GM18519 (cell line): ENCODE data around the gene CLEC4C.

Experiments used
- ATAC-seq: cut with Tn5 transposase; IDR thresholded peaks from one replicate; pipeline ENCODE4 v1.9.1; 2021; ENCODE audit warnings: mild to moderate bottlenecking, moderate library complexity; ENCODE audit not compliant: unreplicated experiment, low FRiP score

Gene CLEC4C

DNA sequence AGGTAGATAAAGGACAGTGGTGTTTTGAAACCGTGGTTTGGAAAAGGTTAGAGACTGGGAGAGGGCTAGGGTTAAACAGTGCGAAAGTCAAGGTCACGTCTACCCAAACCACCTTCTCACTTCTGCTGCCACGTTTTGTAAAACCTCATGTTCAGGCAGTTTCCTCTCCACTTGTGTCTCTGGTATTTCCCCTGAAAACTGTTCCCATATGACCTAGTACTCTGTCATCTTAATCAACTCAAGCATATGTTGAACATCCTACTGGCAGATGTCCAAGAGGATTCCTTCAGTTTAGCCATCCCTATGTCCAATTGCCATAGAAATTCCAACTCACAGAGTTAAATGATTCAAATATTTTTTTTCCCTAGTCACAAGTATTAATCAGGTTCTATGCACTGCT is 17.4 kb downstream of the CLEC4C start:
- no peak for ATAC-seq

DNA sequence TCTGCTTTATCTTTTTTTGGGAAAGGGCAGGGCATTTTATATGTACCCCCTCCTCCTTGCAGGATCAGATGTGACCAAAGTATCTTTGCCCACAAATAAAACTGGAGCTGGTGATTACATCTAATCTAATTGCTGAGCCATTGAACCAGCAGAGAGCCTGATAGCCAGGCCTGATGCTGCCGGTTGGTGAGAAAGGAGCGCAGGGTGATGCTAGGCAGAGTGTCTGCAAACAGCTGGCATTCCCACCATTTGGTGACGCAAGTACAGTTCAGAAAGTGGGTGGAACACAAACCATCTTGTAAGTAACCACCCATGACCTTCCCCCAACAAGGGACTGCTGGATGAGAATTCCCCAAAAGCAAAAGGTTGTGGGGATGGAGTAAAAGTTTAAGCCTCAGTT is 23.2 kb downstream of the CLEC4C start:
- ATAC-seq = no peak

DNA sequence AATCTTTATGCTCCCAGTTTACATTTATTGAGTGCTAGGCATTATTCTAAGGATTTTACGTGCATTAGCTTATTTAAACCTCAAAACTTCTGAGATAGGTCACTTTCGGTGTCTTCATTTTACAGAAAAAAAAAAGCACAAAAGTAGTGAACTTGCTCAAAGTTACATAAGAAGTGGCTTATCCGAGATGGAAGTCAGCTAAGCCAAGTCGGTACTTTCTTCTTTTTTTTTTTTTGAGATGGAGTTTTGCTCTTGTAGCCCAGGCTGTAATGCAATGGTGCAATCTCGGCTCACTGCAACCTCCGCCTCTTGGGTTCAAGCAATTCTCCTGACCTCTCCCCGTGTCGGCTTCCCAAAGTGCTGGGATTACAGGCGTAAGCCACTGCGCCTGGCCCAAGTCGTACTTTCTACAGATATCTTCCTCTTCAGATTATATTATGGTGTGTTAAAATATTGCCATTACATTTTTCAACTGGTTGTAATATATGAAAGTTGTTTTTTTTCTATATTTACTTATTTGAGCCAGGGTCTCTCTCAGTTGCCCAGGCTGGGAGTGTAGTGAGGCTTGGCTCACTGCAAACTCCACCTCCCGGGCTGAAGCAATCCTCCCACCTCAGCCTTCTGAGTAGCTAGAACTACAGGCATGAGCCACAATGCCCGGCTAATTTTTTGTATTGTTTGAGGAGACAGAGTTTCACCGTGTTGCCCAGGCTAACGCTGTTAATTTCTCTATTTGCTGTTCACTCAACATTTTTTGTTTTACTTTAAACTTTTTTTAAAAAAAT is 27.0 kb downstream of the CLEC4C start:
- ATAC-seq = no peak

- ATAC-seq = no peak
Observed at GRCh38 chr12:7716381-7716780, 30.8 kb downstream of the CLEC4C start.

- ATAC-seq = no peak
Observed at GRCh38 chr12:7712841-7713442, 34.2 kb downstream of the CLEC4C start.

DNA sequence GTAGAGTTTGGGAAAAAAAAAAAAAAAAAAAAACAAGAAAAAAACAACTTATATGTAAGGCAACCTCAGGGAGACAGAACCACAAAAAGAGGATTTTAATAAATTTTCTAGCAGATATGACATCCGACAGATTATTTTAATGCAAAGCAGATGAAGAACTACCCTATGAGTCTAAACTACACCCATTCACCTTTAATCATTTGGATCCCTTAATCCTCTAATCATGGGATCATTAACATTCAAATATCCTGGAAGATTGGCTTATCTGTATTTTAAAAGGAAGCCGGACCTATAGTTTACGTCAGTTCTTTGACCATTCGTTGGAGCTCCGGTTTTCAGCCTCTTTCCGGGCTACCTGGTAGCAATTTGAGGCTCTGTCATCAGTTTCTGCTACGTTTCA is 36.0 kb downstream of the CLEC4C start, which contains the start of gene DPPA3:
Gene DPPA3, plus strand, starts transcription at position 301 of the 400 bp plus-strand sequence. CDS start 138 bp downstream, outside the sequence.
- ATAC-seq = no peak

GRCh38 chr12:7709969-7710675 is 37.1 kb downstream of the CLEC4C start:
- ATAC-seq = no peak

DNA sequence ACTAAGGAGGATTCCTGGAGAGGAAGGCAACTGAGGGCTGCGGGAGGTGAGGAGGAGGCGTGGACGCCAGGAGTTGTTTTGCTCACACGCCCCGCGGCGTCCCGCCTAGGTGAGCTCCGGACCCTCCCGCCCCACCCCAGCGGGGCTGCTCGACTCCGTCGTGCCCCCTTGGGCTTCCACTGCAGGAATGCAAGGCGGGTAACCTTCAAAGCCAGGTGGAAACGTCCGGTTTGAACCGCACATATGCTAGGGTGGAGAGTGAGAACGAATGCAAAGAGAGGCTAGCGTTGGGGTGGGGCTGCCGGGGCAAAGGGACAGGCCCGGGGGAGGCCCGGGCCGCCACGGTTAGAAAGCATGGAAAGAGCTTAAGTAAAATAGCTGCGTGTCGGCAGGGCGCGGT is 41.3 kb downstream of the CLEC4C start:
- no peak for ATAC-seq

DNA sequence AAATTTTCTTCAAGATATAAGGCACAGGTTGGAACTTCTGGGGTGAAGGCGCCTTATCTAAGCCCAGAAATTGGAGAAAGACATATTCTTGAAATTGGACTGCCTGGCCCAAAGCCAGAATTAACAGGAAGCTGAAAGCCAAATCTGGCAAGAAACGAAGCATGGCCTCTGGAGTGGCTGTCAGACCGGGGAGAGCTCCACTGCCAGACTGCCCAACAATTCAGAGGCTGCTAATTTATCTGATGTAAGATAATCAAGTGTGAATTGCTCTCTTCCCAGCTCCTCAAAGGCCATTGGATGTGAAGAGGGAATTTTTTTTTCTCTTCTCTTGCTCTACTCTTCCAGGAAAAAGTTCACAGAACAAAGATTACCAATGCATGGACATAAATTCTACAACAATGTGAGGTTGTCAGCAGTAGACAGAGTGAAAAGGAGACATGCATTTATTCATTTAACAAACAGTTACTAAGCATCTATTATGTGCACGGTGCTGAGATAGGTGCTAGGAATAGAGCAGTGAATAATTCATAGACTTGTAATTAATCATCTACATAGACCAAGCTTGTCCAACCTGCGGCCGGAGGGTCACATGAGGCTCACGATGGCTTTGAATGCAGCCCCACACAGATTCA is 51.5 kb downstream of the CLEC4C start, which contains the start of gene GDF3:
Gene GDF3, minus strand, starts transcription at position 210 of the 632 bp plus-strand sequence. Its CDS starts 47 bp downstream, at position 163.
- no peak for ATAC-seq

- no peak for ATAC-seq
Observed at GRCh38 chr12:7695237-7695560, 52.0 kb downstream of the CLEC4C start.

DNA sequence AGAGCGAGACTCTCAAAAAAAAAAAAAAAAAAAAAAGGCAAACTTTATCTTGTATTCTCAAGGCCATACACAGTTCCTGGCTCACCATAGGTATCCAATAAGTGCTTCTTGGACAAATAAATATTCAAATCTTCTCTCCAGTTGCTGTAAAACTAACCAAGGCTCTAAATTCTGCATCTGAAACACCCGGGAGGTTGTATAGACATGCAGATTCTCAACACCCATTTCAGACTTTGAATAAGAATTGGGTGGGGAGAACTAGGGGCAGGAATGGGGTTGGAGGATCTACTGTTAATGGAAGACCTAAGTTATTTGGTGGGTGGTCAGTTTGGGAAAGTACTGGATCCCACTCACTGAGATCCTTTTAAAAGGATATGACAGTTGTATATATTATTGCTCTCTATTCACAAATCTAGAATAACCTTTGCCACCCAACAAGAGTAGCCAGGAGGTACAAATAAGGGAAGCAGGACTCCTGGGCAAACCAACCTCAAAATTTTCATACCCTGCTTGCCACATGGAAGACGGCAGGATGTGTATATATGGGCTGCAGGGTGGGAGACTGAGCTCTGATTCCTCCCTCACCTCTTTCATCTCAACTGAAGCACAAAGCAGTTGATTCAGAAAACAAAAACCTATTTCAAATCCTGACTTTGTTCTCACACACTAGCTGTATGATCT is 52.5 kb downstream of the CLEC4C start:
- no peak for ATAC-seq

- ATAC-seq = no peak
Observed at GRCh38 chr12:7693793-7694192, 53.4 kb downstream of the CLEC4C start.

DNA sequence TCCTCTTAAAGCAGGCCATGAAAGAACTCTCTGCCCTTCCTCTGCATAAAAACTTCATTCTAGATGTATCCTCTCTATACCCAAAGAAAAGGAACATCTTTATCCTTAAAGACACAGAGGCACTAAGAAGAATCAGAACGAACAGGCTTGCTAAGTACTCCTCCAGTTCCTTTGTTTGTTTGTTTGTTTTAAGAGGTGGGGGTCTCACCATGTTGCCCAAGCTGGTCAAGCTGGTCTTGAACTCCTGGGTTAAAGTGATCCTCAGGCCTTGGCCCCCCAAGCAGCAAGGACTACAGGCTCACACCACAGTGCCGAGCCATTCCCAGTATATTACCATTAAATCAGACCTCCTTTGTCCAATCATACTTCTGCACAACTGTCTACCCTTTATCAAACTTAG is 65.6 kb downstream of the CLEC4C start:
- no peak for ATAC-seq
